RWPE2 (cell line): ENCODE measurements around the gene LRP1B.

Experiments
- ATAC-seq: fragments of 200-7000 bp; cut with Tn5 transposase; 3 replicates; pipeline ENCODE4 v1.9.1; 2021; ENCODE audit warnings: low read depth
- DNase-seq: peaks from one replicate; pipeline ENCODE4 v3.0.0-alpha.2; 2020; ENCODE audit warnings: low spot score
- H3K27ac ChIP-seq: fragments of 450-650 bp; 2 replicates; pipeline ENCODE4 v1.5.1; 2017; ENCODE audit warnings: mild to moderate bottlenecking; ENCODE audit not compliant: poor library complexity, severe bottlenecking
- H3K27me3 ChIP-seq: fragments of 250-450 bp; sonication (Bioruptor Pico); 2 replicates; pipeline ENCODE4 v1.5.1; 2021; ENCODE audit warnings: mild to moderate bottlenecking, moderate library complexity; ENCODE audit not compliant: insufficient read depth, poor library complexity, severe bottlenecking
- H3K36me3 ChIP-seq: fragments of 250-450 bp; sonication (Bioruptor Pico); 2 replicates; pipeline ENCODE4 v1.5.1; 2020; ENCODE audit warnings: low read depth, mild to moderate bottlenecking, moderate library complexity
- H3K4me1 ChIP-seq: fragments of 250-450 bp; sonication (Bioruptor Pico); 2 replicates; pipeline ENCODE4 v1.5.1; 2021; ENCODE audit warnings: mild to moderate bottlenecking, moderate library complexity; ENCODE audit not compliant: insufficient read depth, poor library complexity, severe bottlenecking
- H3K4me3 ChIP-seq: fragments of 250-450 bp; sonication (Bioruptor Pico); 2 replicates; pipeline ENCODE4 v1.5.1; 2021; ENCODE audit warnings: mild to moderate bottlenecking, moderate library complexity; ENCODE audit not compliant: severe bottlenecking
- H3K9me3 ChIP-seq: fragments of 250-450 bp; sonication (Bioruptor Pico); 2 replicates; pipeline ENCODE4 v1.5.1; 2021; ENCODE audit warnings: mild to moderate bottlenecking, moderate library complexity; ENCODE audit not compliant: severe bottlenecking
- TF ChIP-seq, protein P1 (sequence below): fragments of 450-650 bp; IDR thresholded peaks from one replicate; pipeline ENCODE4 v1.5.1; 2017; ENCODE audit warnings: mild to moderate bottlenecking, moderate library complexity; ENCODE audit not compliant: poor library complexity, severe bottlenecking

Gene LRP1B

DNA sequence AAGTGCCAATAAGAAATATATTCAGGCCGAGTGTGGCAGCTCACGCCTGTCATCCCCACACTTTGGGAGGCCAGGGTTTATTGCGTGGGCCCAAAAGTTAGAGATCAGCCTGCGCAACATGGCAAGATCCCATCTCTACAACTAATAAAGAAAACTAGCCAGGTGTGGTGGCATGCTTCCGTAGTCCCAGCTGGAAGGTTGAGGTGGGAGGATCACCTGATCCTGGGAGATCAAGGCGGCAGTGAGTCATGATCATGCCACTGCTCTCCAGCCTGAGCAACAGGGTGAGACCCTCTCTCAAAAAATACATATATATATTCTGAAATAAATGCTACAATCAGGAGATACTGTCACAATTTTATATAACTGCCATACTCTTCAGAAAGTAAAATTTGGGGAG, 1745.9 kb downstream of the LRP1B start:
- H3K27me3 ChIP-seq = no peaks in the 10 kb centered on the region
- TF ChIP-seq, protein P1, sequence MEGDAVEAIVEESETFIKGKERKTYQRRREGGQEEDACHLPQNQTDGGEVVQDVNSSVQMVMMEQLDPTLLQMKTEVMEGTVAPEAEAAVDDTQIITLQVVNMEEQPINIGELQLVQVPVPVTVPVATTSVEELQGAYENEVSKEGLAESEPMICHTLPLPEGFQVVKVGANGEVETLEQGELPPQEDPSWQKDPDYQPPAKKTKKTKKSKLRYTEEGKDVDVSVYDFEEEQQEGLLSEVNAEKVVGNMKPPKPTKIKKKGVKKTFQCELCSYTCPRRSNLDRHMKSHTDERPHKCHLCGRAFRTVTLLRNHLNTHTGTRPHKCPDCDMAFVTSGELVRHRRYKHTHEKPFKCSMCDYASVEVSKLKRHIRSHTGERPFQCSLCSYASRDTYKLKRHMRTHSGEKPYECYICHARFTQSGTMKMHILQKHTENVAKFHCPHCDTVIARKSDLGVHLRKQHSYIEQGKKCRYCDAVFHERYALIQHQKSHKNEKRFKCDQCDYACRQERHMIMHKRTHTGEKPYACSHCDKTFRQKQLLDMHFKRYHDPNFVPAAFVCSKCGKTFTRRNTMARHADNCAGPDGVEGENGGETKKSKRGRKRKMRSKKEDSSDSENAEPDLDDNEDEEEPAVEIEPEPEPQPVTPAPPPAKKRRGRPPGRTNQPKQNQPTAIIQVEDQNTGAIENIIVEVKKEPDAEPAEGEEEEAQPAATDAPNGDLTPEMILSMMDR = no peak
- ATAC-seq = no peak

DNA sequence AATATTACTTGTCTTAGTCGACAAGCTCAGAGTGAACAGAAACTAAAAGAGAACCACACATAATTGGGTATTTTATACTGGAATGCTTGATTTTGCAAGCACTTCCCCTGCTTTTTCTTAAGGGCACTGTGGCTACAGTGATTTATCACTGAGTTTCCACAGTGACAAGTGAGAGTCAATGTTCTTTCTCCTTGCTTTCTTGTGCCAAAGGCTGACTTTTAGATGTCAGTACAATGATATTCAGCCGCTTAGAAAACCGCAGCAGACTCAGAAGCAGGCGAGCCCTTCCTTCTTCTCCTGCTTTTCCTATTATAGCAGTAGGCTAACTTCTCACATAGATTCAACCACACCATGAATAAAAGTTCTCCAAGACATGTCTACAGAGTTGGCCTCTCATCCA, 1747.0 kb downstream of the LRP1B start:
- TF ChIP-seq, protein P1 = no peak
- Histone ChIP-seq H3K27ac (no peak overlapping the region), H3K27me3 (no peaks in the 10 kb centered on the region), H3K4me3 (no peak overlapping the region), H3K4me1 (no peaks in the 10 kb centered on the region), H3K36me3 (no peaks in the 10 kb centered on the region), H3K9me3 (no peaks in the 10 kb centered on the region)
- DNase-seq (no peak), ATAC-seq (no peak)

More for the DNA sequence above, 1745.9 kb downstream of the LRP1B start:
- Histone ChIP-seq H3K4me3 (no peak overlapping the region), H3K27ac (no peak overlapping the region), H3K4me1 (no peaks in the 10 kb centered on the region), H3K36me3 (no peaks in the 10 kb centered on the region), H3K9me3 (no peaks in the 10 kb centered on the region)
- no peak for DNase-seq

DNA sequence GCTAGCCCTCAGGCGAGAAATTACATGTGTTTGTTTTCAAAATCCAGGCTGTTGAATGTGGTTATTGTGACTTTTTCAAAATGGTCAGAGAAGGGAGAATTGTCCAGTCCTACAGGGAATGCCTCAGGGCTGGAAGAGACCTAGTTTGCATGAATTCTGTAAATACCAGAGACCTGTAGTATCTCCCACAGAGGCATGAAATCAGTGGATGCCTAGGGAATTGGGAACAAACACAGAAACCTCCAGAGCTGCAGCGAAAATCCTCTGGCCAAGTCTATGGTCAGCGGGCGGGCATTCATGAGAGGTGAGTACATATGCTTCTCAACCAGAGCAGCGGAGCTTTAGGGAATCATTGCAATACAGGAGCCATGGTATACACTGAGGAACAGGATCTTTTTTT, 1754.1 kb downstream of the LRP1B start:
- H3K27ac ChIP-seq = no peak overlapping the region
- ATAC-seq = no peak
- no peaks in the 10 kb centered on the region for H3K9me3 ChIP-seq
- peaks cover 6% of the 10 kb centered on the region for H3K27me3 ChIP-seq
- H3K4me3 ChIP-seq = no peak overlapping the region
- no peak for DNase-seq
- H3K4me1 ChIP-seq = no peaks in the 10 kb centered on the region
- H3K36me3 ChIP-seq = no peaks in the 10 kb centered on the region
- TF ChIP-seq, protein P1 = no peak

DNA sequence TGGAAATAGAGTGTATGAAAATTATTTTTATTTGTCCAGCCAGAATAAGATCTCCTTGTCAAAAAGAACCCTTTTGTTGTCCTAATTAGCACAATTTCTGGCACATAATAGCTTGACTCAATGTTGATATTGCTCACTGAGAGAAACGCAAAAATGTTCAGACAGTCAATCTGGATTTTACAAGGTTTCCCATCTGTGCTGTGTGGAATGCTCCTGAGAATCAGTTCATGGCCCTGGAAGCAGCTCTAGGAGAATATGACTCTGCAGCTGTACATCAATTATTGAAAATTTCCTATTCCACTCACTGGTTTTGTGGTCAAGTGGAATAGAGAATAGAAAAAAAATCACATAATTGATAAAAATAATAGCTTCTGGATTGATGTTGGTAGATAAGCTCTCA, 1767.7 kb downstream of the LRP1B start:
- ATAC-seq (no peak), DNase-seq (no peak)
- H3K9me3 ChIP-seq = no peaks in the 10 kb centered on the region
- TF ChIP-seq, protein P1 = no peak
- H3K27ac ChIP-seq = no peak overlapping the region
- no peaks in the 10 kb centered on the region for H3K4me1 ChIP-seq
- no peaks in the 10 kb centered on the region for H3K27me3 ChIP-seq
- H3K36me3 ChIP-seq = no peaks in the 10 kb centered on the region
- no peak overlapping the region for H3K4me3 ChIP-seq

DNA sequence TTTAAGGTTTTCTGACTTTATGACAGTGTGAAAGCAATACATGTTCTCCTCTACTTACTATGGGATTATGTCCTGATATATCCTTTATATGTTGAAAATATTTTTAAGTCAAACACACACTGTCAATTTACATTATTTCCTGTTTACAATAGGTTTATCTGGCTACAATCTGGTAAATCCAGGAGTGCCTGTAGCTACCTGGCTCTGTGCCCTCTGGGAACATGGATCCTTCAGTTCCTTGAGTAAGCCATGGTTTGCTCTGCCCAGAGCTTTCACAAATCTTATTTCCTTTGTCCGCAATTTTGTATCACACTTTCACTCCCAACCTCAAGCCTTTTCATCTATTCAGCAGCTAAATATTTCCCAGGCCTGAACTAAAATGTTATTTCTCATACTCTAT, 1768.5 kb downstream of the LRP1B start:
- Histone ChIP-seq H3K27me3 (no peaks in the 10 kb centered on the region), H3K4me3 (no peak overlapping the region), H3K9me3 (no peaks in the 10 kb centered on the region), H3K36me3 (no peaks in the 10 kb centered on the region), H3K4me1 (no peaks in the 10 kb centered on the region), H3K27ac (no peak overlapping the region)
- DNase-seq (no peak), ATAC-seq (no peak)
- TF ChIP-seq, protein P1 = no peak
